Measurements from ENCODE around the gene SARS1.
"Not testable (repeated sequence)": the region's sequence is repeated elsewhere in the genome, so short reads cannot be mapped to it uniquely, and the experiment has no call there.

Gene SARS1

GRCh38 chr1:109207467-109208103, 6.1 kb upstream of the SARS1 start:
- Histone ChIP-seq H3K27ac (ENCODE audit: low read length) (no peak overlapping the region), H3K27me3 (ENCODE audit: control insufficient read depth, insufficient read depth, low read length) (no peaks in the 10 kb centered on the region), H3K9me3 (ENCODE audit: control insufficient read depth, insufficient read depth, low read length) (no peaks in the 10 kb centered on the region), H3K4me3 (ENCODE audit: low read length) (no peak overlapping the region), H3K36me3 (ENCODE audit: control insufficient read depth, insufficient read depth, low read length) (no peaks in the 10 kb centered on the region), H3K4me1 (ENCODE audit: control insufficient read depth, insufficient read depth, low read length) (no peaks in the 10 kb centered on the region)
- no CpG with 5 or more reads among the region's 7 CpGs for WGBS (ENCODE audit: insufficient coverage, insufficient read length)
- no peak for DNase-seq (ENCODE audit: low read depth, low spot score)

- Histone ChIP-seq H3K27ac (ENCODE audit: low read length) (no peak overlapping the region), H3K9me3 (ENCODE audit: control insufficient read depth, insufficient read depth, low read length) (no peaks in the 10 kb centered on the region), H3K36me3 (ENCODE audit: control insufficient read depth, insufficient read depth, low read length) (no peaks in the 10 kb centered on the region), H3K27me3 (ENCODE audit: control insufficient read depth, insufficient read depth, low read length) (no peaks in the 10 kb centered on the region), H3K4me1 (ENCODE audit: control insufficient read depth, insufficient read depth, low read length) (no peaks in the 10 kb centered on the region), H3K4me3 (ENCODE audit: low read length) (no peak overlapping the region)
- no peak for DNase-seq (ENCODE audit: low read depth, low spot score)
- WGBS (ENCODE audit: insufficient coverage, insufficient read length), result no CpG with 5 or more reads among the region's 7 CpGs
Measured at GRCh38 chr1:109208394-109208793, 5.3 kb upstream of the SARS1 start.

GRCh38 chr1:109208836-109209463, 4.8 kb upstream of the SARS1 start:
- Histone ChIP-seq H3K27ac (ENCODE audit: low read length) (no peak overlapping the region), H3K9me3 (ENCODE audit: control insufficient read depth, insufficient read depth, low read length) (no peaks in the 10 kb centered on the region), H3K27me3 (ENCODE audit: control insufficient read depth, insufficient read depth, low read length) (no peaks in the 10 kb centered on the region), H3K36me3 (ENCODE audit: control insufficient read depth, insufficient read depth, low read length) (no peaks in the 10 kb centered on the region), H3K4me1 (ENCODE audit: control insufficient read depth, insufficient read depth, low read length) (no peaks in the 10 kb centered on the region), H3K4me3 (ENCODE audit: low read length) (no peak overlapping the region)
- WGBS (ENCODE audit: insufficient coverage, insufficient read length), result no CpG with 5 or more reads among the region's 9 CpGs
- DNase-seq (ENCODE audit: low read depth, low spot score), result no peak

GRCh38 chr1:109210058-109210457, 3.7 kb upstream of the SARS1 start:
- no peak overlapping the region for H3K4me3 ChIP-seq (ENCODE audit: low read length)
- no peaks in the 10 kb centered on the region for H3K36me3 ChIP-seq (ENCODE audit: control insufficient read depth, insufficient read depth, low read length)
- no peak overlapping the region for H3K27ac ChIP-seq (ENCODE audit: low read length)
- no peaks in the 10 kb centered on the region for H3K4me1 ChIP-seq (ENCODE audit: control insufficient read depth, insufficient read depth, low read length)
- no peaks in the 10 kb centered on the region for H3K27me3 ChIP-seq (ENCODE audit: control insufficient read depth, insufficient read depth, low read length)
- DNase-seq (ENCODE audit: low read depth, low spot score), result no peak
- no peaks in the 10 kb centered on the region for H3K9me3 ChIP-seq (ENCODE audit: control insufficient read depth, insufficient read depth, low read length)
- no CpG with 5 or more reads among the region's 8 CpGs for WGBS (ENCODE audit: insufficient coverage, insufficient read length)

- H3K27ac ChIP-seq (ENCODE audit: low read length), result no peak overlapping the region
- WGBS (ENCODE audit: insufficient coverage, insufficient read length), result no CpG with 5 or more reads among the region's 10 CpGs
- H3K9me3 ChIP-seq (ENCODE audit: control insufficient read depth, insufficient read depth, low read length), result no peaks in the 10 kb centered on the region
- no peak for DNase-seq (ENCODE audit: low read depth, low spot score)
- H3K4me3 ChIP-seq (ENCODE audit: low read length), result no peak overlapping the region; the same call in 1 of the 2 replicates
- H3K4me1 ChIP-seq (ENCODE audit: control insufficient read depth, insufficient read depth, low read length), result no peaks in the 10 kb centered on the region
- no peaks in the 10 kb centered on the region for H3K36me3 ChIP-seq (ENCODE audit: control insufficient read depth, insufficient read depth, low read length)
- H3K27me3 ChIP-seq (ENCODE audit: control insufficient read depth, insufficient read depth, low read length), result no peaks in the 10 kb centered on the region
Measured at GRCh38 chr1:109213345-109213823, 334 bp upstream of the SARS1 start.

- WGBS (ENCODE audit: insufficient coverage, insufficient read length), result no CpG with 5 or more reads among the region's 13 CpGs
- no peak for DNase-seq (ENCODE audit: low read depth, low spot score)
Measured at GRCh38 chr1:109214695-109215623, 1.2 kb downstream of the SARS1 start.

GRCh38 chr1:109216662-109217061, 2.9 kb downstream of the SARS1 start:
- Histone ChIP-seq H3K4me1 (ENCODE audit: control insufficient read depth, insufficient read depth, low read length) (no peaks in the 10 kb centered on the region), H3K27ac (ENCODE audit: low read length) (no peak overlapping the region), H3K4me3 (ENCODE audit: low read length) (no peak overlapping the region), H3K9me3 (ENCODE audit: control insufficient read depth, insufficient read depth, low read length) (no peaks in the 10 kb centered on the region), H3K36me3 (ENCODE audit: control insufficient read depth, insufficient read depth, low read length) (no peaks in the 10 kb centered on the region), H3K27me3 (ENCODE audit: control insufficient read depth, insufficient read depth, low read length) (no peaks in the 10 kb centered on the region)
- DNase-seq (ENCODE audit: low read depth, low spot score), result no peak
- WGBS (ENCODE audit: insufficient coverage, insufficient read length), result no CpG with 5 or more reads among the region's 4 CpGs

More at GRCh38 chr1:109214695-109215623, 1.2 kb downstream of the SARS1 start:
- H3K36me3 ChIP-seq (ENCODE audit: control insufficient read depth, insufficient read depth, low read length), result no peaks in the 10 kb centered on the region
- H3K4me3 ChIP-seq (ENCODE audit: low read length), result peak overlapping the region; percentile 94; the same call in 1 of the 2 replicates
- H3K27me3 ChIP-seq (ENCODE audit: control insufficient read depth, insufficient read depth, low read length), result no peaks in the 10 kb centered on the region
- H3K9me3 ChIP-seq (ENCODE audit: control insufficient read depth, insufficient read depth, low read length), result no peaks in the 10 kb centered on the region
- no peaks in the 10 kb centered on the region for H3K4me1 ChIP-seq (ENCODE audit: control insufficient read depth, insufficient read depth, low read length)
- H3K27ac ChIP-seq (ENCODE audit: low read length), result no peak overlapping the region

- Histone ChIP-seq H3K4me1 (ENCODE audit: control insufficient read depth, insufficient read depth, low read length) (no peaks in the 10 kb centered on the region), H3K4me3 (ENCODE audit: low read length) (no peak overlapping the region), H3K27ac (ENCODE audit: low read length) (no peak overlapping the region), H3K9me3 (ENCODE audit: control insufficient read depth, insufficient read depth, low read length) (no peaks in the 10 kb centered on the region), H3K27me3 (ENCODE audit: control insufficient read depth, insufficient read depth, low read length) (no peaks in the 10 kb centered on the region), H3K36me3 (ENCODE audit: control insufficient read depth, insufficient read depth, low read length) (no peaks in the 10 kb centered on the region)
- WGBS (ENCODE audit: insufficient coverage, insufficient read length), result no CpG with 5 or more reads among the region's 3 CpGs
- no peak for DNase-seq (ENCODE audit: low read depth, low spot score)
Measured at GRCh38 chr1:109218516-109218915, 4.8 kb downstream of the SARS1 start.

- H3K4me3 ChIP-seq (ENCODE audit: low read length); H3K4me1 ChIP-seq (ENCODE audit: control insufficient read depth, insufficient read depth, low read length); H3K36me3 ChIP-seq (ENCODE audit: control insufficient read depth, insufficient read depth, low read length); DNase-seq (ENCODE audit: low read depth, low spot score); H3K9me3 ChIP-seq (ENCODE audit: control insufficient read depth, insufficient read depth, low read length); H3K27me3 ChIP-seq (ENCODE audit: control insufficient read depth, insufficient read depth, low read length); H3K27ac ChIP-seq (ENCODE audit: low read length): not testable (repeated sequence)
- WGBS (ENCODE audit: insufficient coverage, insufficient read length), result no CpG with 5 or more reads among the region's 9 CpGs
Measured at GRCh38 chr1:109221201-109221600, 7.5 kb downstream of the SARS1 start.

GRCh38 chr1:109225308-109225707, 11.6 kb downstream of the SARS1 start:
- DNase-seq (ENCODE audit: low read depth, low spot score), result no peak
- Histone ChIP-seq H3K36me3 (ENCODE audit: control insufficient read depth, insufficient read depth, low read length) (no peaks in the 10 kb centered on the region), H3K27ac (ENCODE audit: low read length) (no peak overlapping the region), H3K9me3 (ENCODE audit: control insufficient read depth, insufficient read depth, low read length) (no peaks in the 10 kb centered on the region), H3K4me3 (ENCODE audit: low read length) (no peak overlapping the region), H3K4me1 (ENCODE audit: control insufficient read depth, insufficient read depth, low read length) (peaks cover 3% of the 10 kb centered on the region; the same call in 1 of the 2 replicates), H3K27me3 (ENCODE audit: control insufficient read depth, insufficient read depth, low read length) (no peaks in the 10 kb centered on the region)
- WGBS (ENCODE audit: insufficient coverage, insufficient read length), result no CpG with 5 or more reads among the region's 3 CpGs
